ENCODE data around the gene C1orf87. TPM values are rescaled to one million over a fixed set of nuclear protein-coding genes. Genes with fewer than 3 reads are reported as not detected.

C1orf87 gene
- total RNA-seq, 1 experiment from 2014 or later = not detected

DNA sequence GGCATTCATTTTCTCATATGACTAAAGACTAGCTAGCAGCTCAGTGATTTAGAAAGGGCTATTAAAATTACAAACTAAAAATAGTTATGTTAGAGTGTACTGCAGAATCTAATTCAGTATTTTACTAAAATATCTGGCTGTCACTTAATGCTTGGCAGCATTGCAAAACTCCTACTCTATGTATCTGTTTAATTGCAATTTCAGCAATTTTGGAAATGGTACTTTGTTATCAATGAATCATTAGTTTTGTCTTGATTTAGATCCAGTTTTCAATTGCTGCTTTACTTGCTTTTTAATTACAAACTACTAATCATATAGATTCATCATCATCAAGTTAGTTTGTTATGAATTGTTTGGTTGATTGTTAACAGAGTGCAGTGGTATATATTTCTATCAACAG is 19.2 kb downstream of the C1orf87 start:
- CTCF ChIA-PET = no interaction called here
- H3K9me3 ChIP-seq = no peaks in the 10 kb centered on the region
- POLR2A ChIA-PET = no interaction called here
- intact Hi-C loops (cut with micrococcal nuclease; ENCODE audit: unreplicated experiment) = no loop called here
- TF ChIP-seq, protein P1, sequence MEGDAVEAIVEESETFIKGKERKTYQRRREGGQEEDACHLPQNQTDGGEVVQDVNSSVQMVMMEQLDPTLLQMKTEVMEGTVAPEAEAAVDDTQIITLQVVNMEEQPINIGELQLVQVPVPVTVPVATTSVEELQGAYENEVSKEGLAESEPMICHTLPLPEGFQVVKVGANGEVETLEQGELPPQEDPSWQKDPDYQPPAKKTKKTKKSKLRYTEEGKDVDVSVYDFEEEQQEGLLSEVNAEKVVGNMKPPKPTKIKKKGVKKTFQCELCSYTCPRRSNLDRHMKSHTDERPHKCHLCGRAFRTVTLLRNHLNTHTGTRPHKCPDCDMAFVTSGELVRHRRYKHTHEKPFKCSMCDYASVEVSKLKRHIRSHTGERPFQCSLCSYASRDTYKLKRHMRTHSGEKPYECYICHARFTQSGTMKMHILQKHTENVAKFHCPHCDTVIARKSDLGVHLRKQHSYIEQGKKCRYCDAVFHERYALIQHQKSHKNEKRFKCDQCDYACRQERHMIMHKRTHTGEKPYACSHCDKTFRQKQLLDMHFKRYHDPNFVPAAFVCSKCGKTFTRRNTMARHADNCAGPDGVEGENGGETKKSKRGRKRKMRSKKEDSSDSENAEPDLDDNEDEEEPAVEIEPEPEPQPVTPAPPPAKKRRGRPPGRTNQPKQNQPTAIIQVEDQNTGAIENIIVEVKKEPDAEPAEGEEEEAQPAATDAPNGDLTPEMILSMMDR (IDR thresholded peaks at IDR 0.05; ENCODE audit: insufficient read depth in 1 of 2, low read depth in 1 of 2, low read length in 1 of 2, severe bottlenecking in 1 of 2, unreplicated experiment in 1 of 2) = no peak
- H3K36me3 ChIP-seq (ENCODE audit: control insufficient read depth, insufficient read depth, low read length) = no peaks in the 10 kb centered on the region
- no peaks in the 10 kb centered on the region for H3K27me3 ChIP-seq (replicated peaks; ENCODE audit: control insufficient read depth, insufficient read depth, low read length)
- no peaks in the 10 kb centered on the region for H3K4me1 ChIP-seq
- Mint-ChIP-seq H3K36me3 (ENCODE audit: insufficient read depth, unreplicated experiment) (no peaks in the 10 kb centered on the region), H3K27ac (ENCODE audit: unreplicated experiment) (no peak overlapping the region), H3K27me3 (ENCODE audit: insufficient read depth, unreplicated experiment) (no peaks in the 10 kb centered on the region), H3K4me3 (ENCODE audit: unreplicated experiment) (no peak overlapping the region), H3K9me3 (ENCODE audit: unreplicated experiment) (no peaks in the 10 kb centered on the region), H3K4me1 (ENCODE audit: low read depth, unreplicated experiment) (no peaks in the 10 kb centered on the region)
- no TSS peak for BruUV-seq (replicated peaks)
- no peak for DNase-seq
- H3K4me3 ChIP-seq (ENCODE audit: low read depth, low read length) = no peak overlapping the region

DNA sequence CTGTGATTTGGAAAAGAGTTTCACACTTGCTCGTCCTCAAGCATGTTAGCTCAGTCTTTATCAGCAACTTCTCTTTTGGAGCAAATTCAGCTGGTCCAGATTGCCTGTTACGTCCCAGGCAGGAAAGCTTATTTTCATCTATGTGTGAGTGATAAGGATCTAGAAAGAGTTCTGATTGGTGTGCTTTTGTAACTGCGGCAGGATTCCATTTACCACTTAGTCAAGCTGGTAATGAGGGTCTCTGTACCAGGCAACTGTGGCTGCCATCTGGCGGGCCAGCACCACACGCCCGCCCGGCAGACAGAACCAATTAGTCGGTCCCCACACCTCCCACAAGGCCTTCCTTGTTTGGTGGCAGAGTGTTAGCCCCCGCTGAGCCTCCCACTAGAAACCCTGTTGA is 21.0 kb downstream of the C1orf87 start:
- H3K4me1 Mint-ChIP-seq (ENCODE audit: low read depth, unreplicated experiment) = no peaks in the 10 kb centered on the region
- H3K27me3 Mint-ChIP-seq (ENCODE audit: insufficient read depth, unreplicated experiment) = no peaks in the 10 kb centered on the region
- CTCF ChIA-PET = no interaction called here

DNA sequence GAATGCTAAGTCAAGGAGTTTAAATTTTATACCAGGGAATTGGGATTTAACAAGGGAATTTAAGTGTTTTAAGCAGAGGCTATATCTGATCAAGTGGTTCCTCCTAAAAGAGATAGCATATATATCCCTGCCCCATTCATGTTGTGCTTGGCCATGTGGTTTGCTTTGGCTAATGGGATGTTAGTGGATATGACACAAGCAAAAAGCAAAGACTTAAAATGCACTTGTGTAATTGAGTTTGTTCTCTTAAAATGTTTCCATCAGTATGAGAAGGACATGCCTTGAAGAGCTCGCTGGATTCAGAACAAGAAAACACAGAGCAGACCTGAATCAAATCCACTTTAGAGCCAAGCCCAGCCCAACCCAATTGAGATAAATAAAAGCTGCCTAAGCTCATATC is 22.4 kb downstream of the C1orf87 start:
- intact Hi-C loops (cut with micrococcal nuclease; ENCODE audit: unreplicated experiment) = no loop called here
- TF ChIP-seq, protein P1 (IDR thresholded peaks at IDR 0.05; ENCODE audit: insufficient read depth in 1 of 2, low read depth in 1 of 2, low read length in 1 of 2, severe bottlenecking in 1 of 2, unreplicated experiment in 1 of 2) = no peak
- H3K36me3 Mint-ChIP-seq (ENCODE audit: insufficient read depth, unreplicated experiment) = no peaks in the 10 kb centered on the region
- H3K4me1 Mint-ChIP-seq (ENCODE audit: low read depth, unreplicated experiment) = no peaks in the 10 kb centered on the region
- Histone ChIP-seq H3K4me3 (ENCODE audit: low read depth, low read length) (no peak overlapping the region), H3K9me3 (no peaks in the 10 kb centered on the region), H3K36me3 (ENCODE audit: control insufficient read depth, insufficient read depth, low read length) (no peaks in the 10 kb centered on the region), H3K27me3 (replicated peaks; ENCODE audit: control insufficient read depth, insufficient read depth, low read length) (no peaks in the 10 kb centered on the region), H3K4me1 (no peaks in the 10 kb centered on the region)
- no peaks in the 10 kb centered on the region for H3K27me3 Mint-ChIP-seq (ENCODE audit: insufficient read depth, unreplicated experiment)
- no TSS peak for BruUV-seq (replicated peaks)
- ChIA-PET CTCF (no interaction called here), POLR2A (no interaction called here)
- H3K9me3 Mint-ChIP-seq (ENCODE audit: unreplicated experiment) = no peaks in the 10 kb centered on the region
- no peak overlapping the region for H3K4me3 Mint-ChIP-seq (ENCODE audit: unreplicated experiment)
- no peak for DNase-seq
- no peak overlapping the region for H3K27ac Mint-ChIP-seq (ENCODE audit: unreplicated experiment)

More for the DNA sequence above, 21.0 kb downstream of the C1orf87 start:
- Histone ChIP-seq H3K4me3 (ENCODE audit: low read depth, low read length) (no peak overlapping the region), H3K4me1 (no peaks in the 10 kb centered on the region), H3K9me3 (no peaks in the 10 kb centered on the region), H3K36me3 (ENCODE audit: control insufficient read depth, insufficient read depth, low read length) (no peaks in the 10 kb centered on the region), H3K27me3 (replicated peaks; ENCODE audit: control insufficient read depth, insufficient read depth, low read length) (no peaks in the 10 kb centered on the region)
- H3K36me3 Mint-ChIP-seq (ENCODE audit: insufficient read depth, unreplicated experiment) = no peaks in the 10 kb centered on the region
- TF ChIP-seq, protein P1 (IDR thresholded peaks at IDR 0.05; ENCODE audit: insufficient read depth in 1 of 2, low read depth in 1 of 2, low read length in 1 of 2, severe bottlenecking in 1 of 2, unreplicated experiment in 1 of 2) = no peak
- H3K27ac Mint-ChIP-seq (ENCODE audit: unreplicated experiment) = no peak overlapping the region
- no TSS peak for BruUV-seq (replicated peaks)
- H3K9me3 Mint-ChIP-seq (ENCODE audit: unreplicated experiment) = no peaks in the 10 kb centered on the region
- POLR2A ChIA-PET = no interaction called here
- intact Hi-C loops (cut with micrococcal nuclease; ENCODE audit: unreplicated experiment) = no loop called here
- DNase-seq = no peak
- H3K4me3 Mint-ChIP-seq (ENCODE audit: unreplicated experiment) = no peak overlapping the region

Measured in Caco-2 (cell line).